Memory B cell (primary cell): Measurements from ENCODE around the gene COPS3.

Source experiments
- ATAC-seq: fragments of 150-1000 bp; cut with Tn5 transposase; 2 replicates; pipeline ENCODE4 v1.10.0; 2021; ENCODE audit warnings: low read depth, mild to moderate bottlenecking, moderate library complexity
- DNase-seq, 2 donors: peaks; one replicate each; pipeline ENCODE4 v3.0.0; 2022; ENCODE audit warnings: low spot score in 2 of 2
- H3K27ac Mint-ChIP-seq: one replicate; pipeline ENCODE4 v1.8.0; 2022; ENCODE audit warnings: mild to moderate bottlenecking, moderate library complexity, mixed read lengths
- H3K27me3 Mint-ChIP-seq: one replicate; pipeline ENCODE4 v1.8.0; 2022; ENCODE audit warnings: mixed read lengths
- H3K36me3 Mint-ChIP-seq: one replicate; pipeline ENCODE4 v1.8.0; 2022; ENCODE audit warnings: mild to moderate bottlenecking, mixed read lengths
- H3K4me1 Mint-ChIP-seq: one replicate; pipeline ENCODE4 v1.8.0; 2022; ENCODE audit warnings: mixed read lengths
- H3K4me3 Mint-ChIP-seq: one replicate; pipeline ENCODE4 v1.8.0; 2022; ENCODE audit warnings: mild to moderate bottlenecking, moderate library complexity, mixed read lengths
- H3K9me3 Mint-ChIP-seq: one replicate; pipeline ENCODE4 v1.8.0; 2022; ENCODE audit warnings: mixed read lengths

Gene COPS3

DNA sequence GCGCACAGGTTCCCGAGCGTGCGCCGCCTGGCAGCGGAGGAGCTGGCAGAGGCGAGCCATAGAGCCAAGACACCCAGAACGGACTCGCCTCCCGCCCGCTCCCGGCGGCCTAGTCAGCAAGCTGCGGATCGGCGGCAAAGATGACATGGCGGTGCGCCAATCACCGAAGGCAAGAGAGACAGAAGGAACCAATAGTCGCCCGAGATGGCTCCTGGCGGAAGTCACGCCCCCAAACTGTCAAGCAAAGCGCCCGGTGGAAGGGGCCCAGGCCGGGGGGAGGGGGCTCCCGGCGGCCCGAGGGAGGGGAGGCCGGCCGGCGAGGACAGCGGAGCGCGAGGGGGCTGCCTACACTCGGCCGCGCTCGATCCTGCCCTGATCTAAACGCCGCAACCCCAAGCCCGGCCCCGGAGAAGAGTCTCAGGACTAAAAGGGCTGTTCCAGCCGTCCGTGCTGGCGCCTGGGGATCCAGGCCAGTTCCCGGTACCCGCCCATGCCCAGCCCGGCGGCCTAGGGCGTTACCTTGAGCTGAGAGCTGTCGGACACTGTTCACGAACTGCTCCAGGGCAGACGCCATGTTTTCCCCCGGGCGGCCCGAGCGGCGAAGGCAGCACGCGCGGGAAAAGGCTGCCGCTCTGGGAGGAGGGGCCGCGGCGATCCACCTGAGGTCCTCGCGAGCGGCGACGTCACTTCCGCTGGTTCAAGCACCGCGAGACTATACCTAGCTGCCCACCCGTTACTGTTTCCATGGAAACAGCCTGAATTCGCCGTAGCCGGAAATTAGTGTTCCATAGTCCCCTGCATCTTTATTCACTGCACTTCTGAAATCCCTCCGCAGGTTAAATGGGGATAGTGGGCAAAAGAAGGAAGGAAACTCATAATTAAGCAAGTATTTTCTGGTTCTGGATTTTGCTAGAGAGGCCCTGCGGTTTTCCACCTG is at the start of gene COPS3:
TSS of gene COPS3 (minus strand) at position 634 of the 937 bp plus-strand sequence. CDS start at position 574, 60 bp downstream.
- H3K36me3 Mint-ChIP-seq, result peaks cover 5% of the 10 kb centered on the region
- peak; percentile 87 for ATAC-seq

GRCh38 chr17:17328251-17328650 is 47.2 kb upstream of the COPS3 start:
- H3K4me1 Mint-ChIP-seq, result no peaks in the 10 kb centered on the region
- no peak overlapping the region for H3K4me3 Mint-ChIP-seq
- DNase-seq (no peak), ATAC-seq (no peak)
- H3K27ac Mint-ChIP-seq, result no peak overlapping the region
- no peaks in the 10 kb centered on the region for H3K9me3 Mint-ChIP-seq
- no peaks in the 10 kb centered on the region for H3K36me3 Mint-ChIP-seq
- H3K27me3 Mint-ChIP-seq, result no peaks in the 10 kb centered on the region

More for the DNA sequence above, at the start of gene COPS3:
- H3K27ac Mint-ChIP-seq, result peak within 1 kb of the TSS; percentile 99
- no peaks in the 10 kb centered on the region for H3K9me3 Mint-ChIP-seq
- DNase-seq, result peak; percentile 94 to 96
- peaks cover 18% of the 10 kb centered on the region for H3K4me1 Mint-ChIP-seq
- H3K27me3 Mint-ChIP-seq, result no peaks in the 10 kb centered on the region
- peak within 1 kb of the TSS; percentile 95 for H3K4me3 Mint-ChIP-seq

- no peak overlapping the region for H3K27ac Mint-ChIP-seq
- H3K9me3 Mint-ChIP-seq, result no peaks in the 10 kb centered on the region
- DNase-seq (no peak), ATAC-seq (no peak)
- no peaks in the 10 kb centered on the region for H3K4me1 Mint-ChIP-seq
- H3K4me3 Mint-ChIP-seq, result no peak overlapping the region
- H3K27me3 Mint-ChIP-seq, result no peaks in the 10 kb centered on the region
- H3K36me3 Mint-ChIP-seq, result no peaks in the 10 kb centered on the region
Measured at GRCh38 chr17:17326275-17326875, 45.3 kb upstream of the COPS3 start.

DNA sequence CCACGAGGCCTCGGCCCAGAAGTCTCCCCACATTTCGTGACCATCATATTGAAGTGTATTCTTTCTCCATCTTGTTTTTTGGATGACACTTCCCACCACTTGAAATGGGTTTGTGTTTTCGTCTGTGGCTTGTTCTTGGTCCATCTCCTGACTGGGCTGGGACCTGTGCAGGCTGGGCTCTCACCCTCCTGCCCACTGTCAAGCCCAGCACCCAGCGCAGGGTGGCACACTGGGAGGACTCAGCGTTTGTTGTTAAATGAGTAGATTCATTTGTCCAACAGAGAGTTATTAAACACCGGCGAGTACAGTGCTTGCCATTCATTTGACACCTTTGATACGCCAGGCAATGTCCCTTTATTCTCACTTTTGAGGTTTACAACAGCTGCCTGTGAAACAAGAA is 44.8 kb upstream of the COPS3 start:
- no peak overlapping the region for H3K27ac Mint-ChIP-seq

DNA sequence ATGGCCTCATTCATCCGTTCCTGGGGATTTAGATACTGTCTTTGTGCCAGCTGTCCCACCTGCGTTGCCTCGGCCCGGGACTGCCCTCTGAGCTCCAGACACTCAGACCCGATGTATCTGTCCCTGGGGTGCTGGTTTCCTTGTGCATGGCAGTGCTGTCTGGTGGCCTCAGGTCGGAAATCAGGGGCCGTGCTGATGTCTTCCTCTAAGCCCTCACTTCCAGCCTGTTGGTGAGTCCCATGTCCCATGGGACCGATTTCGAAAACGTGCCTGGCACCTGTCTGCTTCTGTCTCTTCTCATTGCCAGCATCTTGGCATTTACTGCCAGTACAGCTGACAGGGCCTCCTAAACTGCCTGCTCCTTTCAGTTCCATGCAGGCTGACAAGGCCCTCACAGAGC is 44.2 kb upstream of the COPS3 start:
- DNase-seq, result no peak
- Mint-ChIP-seq H3K36me3 (no peaks in the 10 kb centered on the region), H3K4me3 (no peak overlapping the region), H3K27ac (no peak overlapping the region), H3K9me3 (no peaks in the 10 kb centered on the region), H3K27me3 (no peaks in the 10 kb centered on the region), H3K4me1 (no peaks in the 10 kb centered on the region)
- ATAC-seq, result no peak

More for the DNA sequence above, 44.8 kb upstream of the COPS3 start:
- DNase-seq (no peak), ATAC-seq (no peak)
- H3K27me3 Mint-ChIP-seq, result no peaks in the 10 kb centered on the region
- H3K9me3 Mint-ChIP-seq, result no peaks in the 10 kb centered on the region
- no peak overlapping the region for H3K4me3 Mint-ChIP-seq
- no peaks in the 10 kb centered on the region for H3K36me3 Mint-ChIP-seq
- H3K4me1 Mint-ChIP-seq, result no peaks in the 10 kb centered on the region

DNA sequence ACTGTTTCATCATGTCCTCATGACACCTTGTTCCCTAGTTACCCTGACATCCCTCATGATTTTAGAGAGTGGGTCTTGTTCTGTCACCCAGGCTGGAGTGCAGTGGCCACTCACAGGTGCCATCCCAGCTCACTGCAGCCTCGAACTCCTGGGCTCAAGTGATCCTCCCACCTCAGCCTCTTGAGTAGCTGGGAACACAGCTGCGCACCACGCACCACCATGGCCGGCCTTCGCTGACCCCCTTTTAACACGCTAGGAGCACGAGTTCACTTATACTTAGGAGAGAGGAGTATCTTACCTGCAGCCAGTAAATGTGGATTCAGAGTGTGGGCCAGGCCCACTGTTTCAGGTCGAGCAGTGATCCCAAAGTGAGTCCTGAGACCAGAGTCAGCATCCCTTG is 43.6 kb upstream of the COPS3 start:
- ATAC-seq, result no peak
- H3K27ac Mint-ChIP-seq, result no peak overlapping the region
- no peak for DNase-seq
- H3K36me3 Mint-ChIP-seq, result no peaks in the 10 kb centered on the region
- no peak overlapping the region for H3K4me3 Mint-ChIP-seq
- H3K9me3 Mint-ChIP-seq, result no peaks in the 10 kb centered on the region
- no peaks in the 10 kb centered on the region for H3K4me1 Mint-ChIP-seq
- no peaks in the 10 kb centered on the region for H3K27me3 Mint-ChIP-seq

- Mint-ChIP-seq H3K36me3 (no peaks in the 10 kb centered on the region), H3K4me1 (no peaks in the 10 kb centered on the region), H3K27ac (no peak overlapping the region), H3K4me3 (no peak overlapping the region), H3K27me3 (no peaks in the 10 kb centered on the region), H3K9me3 (no peaks in the 10 kb centered on the region)
- ATAC-seq (no peak), DNase-seq (no peak)
Measured at GRCh38 chr17:17322516-17323510, 41.8 kb upstream of the COPS3 start.

DNA sequence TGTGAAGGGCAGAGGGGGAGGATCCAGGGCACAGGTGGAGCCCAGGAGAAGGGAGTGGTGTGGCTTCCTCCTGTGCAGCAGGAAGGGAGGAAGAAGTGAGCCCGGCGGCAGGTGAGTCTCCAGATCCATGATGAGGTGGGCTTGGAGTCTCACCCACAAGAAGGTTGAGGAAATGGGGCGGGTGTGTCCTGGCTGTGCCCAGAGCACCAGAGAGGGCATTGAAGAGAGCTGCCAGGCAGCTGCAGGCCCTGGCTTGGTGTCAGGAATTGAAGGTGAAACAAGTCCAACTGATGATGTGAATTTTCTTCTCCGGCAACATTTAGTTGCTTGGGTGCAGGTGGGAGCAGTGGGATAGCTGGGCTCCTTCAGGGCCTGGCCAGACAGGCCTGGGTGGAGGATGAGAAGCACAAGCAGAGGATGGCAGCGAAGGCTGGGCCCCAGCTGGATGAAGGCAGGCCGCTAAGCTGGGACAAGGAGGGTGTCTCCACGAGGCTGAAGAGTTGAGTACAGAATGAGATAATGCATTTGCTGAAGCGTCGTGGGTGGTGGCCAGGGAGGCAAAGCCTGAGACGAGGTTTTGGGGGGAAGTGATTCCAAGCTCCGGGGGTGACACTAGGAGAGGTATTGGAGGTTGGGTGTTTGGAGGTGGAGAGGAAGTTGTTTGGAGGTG is 40.4 kb upstream of the COPS3 start:
- Mint-ChIP-seq H3K4me3 (no peak overlapping the region), H3K27me3 (no peaks in the 10 kb centered on the region), H3K36me3 (no peaks in the 10 kb centered on the region), H3K4me1 (no peaks in the 10 kb centered on the region), H3K27ac (no peak overlapping the region), H3K9me3 (no peaks in the 10 kb centered on the region)
- DNase-seq (no peak), ATAC-seq (no peak)

DNA sequence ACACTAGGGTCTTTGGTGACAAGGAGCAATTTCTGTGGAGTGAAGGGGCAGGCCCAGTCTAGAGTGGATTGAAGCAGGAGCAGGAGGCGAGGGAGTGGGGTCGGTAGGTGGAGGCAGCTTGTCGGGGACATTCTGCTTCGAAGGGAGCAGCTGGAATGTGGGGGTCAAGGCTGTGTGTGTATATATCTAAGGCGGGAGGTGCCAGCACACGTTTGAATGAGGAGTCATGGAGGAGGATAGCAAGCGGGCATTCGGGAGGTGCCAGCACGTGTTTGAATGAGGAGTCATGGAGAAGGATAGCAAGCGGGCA is 39.8 kb upstream of the COPS3 start:
- no peaks in the 10 kb centered on the region for H3K9me3 Mint-ChIP-seq
- H3K27me3 Mint-ChIP-seq, result no peaks in the 10 kb centered on the region
- ATAC-seq (no peak), DNase-seq (no peak)
- H3K27ac Mint-ChIP-seq, result no peak overlapping the region
- no peak overlapping the region for H3K4me3 Mint-ChIP-seq
- H3K4me1 Mint-ChIP-seq, result no peaks in the 10 kb centered on the region
- H3K36me3 Mint-ChIP-seq, result no peaks in the 10 kb centered on the region

GRCh38 chr17:17320188-17320910 is 39.3 kb upstream of the COPS3 start:
- Mint-ChIP-seq H3K9me3 (no peaks in the 10 kb centered on the region), H3K4me1 (no peaks in the 10 kb centered on the region), H3K36me3 (no peaks in the 10 kb centered on the region), H3K27ac (no peak overlapping the region), H3K4me3 (no peak overlapping the region), H3K27me3 (no peaks in the 10 kb centered on the region)
- ATAC-seq (no peak), DNase-seq (no peak)

DNA sequence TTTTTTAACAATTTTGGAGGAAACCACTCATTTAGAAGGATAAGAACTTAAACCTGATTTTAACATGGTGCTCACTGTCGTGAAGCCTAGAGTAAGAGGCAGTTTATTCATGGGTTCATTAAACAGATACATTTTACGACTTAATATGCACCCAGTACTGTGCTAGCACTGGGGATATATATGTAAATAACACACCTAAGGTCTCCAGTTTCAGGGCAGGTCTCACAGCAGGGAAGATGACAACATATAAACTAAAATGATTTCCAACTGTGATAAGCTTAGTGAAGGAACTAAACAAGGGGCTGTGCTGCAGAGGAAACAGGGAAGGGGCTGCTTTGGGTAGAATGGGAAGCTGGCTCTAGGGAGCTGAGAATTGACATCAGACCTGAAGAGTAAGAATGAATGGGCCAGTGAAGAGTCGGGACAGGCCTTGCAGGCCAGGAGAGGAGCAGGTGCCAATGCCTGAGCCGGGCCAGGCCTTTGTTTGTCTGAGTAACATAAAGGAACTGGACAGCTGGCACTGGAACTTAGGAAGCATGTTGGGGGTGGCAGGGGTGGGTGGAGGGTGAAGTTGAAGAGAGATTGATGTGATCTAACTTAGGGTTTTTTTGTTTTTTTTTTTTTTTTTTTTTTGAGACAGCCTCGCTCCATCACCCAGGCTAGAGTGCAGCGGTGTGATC is 34.2 kb upstream of the COPS3 start:
- no peaks in the 10 kb centered on the region for H3K36me3 Mint-ChIP-seq
- no peak overlapping the region for H3K4me3 Mint-ChIP-seq
- H3K27ac Mint-ChIP-seq, result no peak overlapping the region
- DNase-seq (no peak), ATAC-seq (no peak)
- peaks cover 5% of the 10 kb centered on the region for H3K4me1 Mint-ChIP-seq
- H3K9me3 Mint-ChIP-seq, result no peaks in the 10 kb centered on the region
- H3K27me3 Mint-ChIP-seq, result no peaks in the 10 kb centered on the region

GRCh38 chr17:17314501-17315071 is 33.5 kb upstream of the COPS3 start:
- no peaks in the 10 kb centered on the region for H3K27me3 Mint-ChIP-seq
- no peak overlapping the region for H3K27ac Mint-ChIP-seq

More at GRCh38 chr17:17314501-17315071, 33.5 kb upstream of the COPS3 start:
- Mint-ChIP-seq H3K36me3 (no peaks in the 10 kb centered on the region), H3K9me3 (no peaks in the 10 kb centered on the region), H3K4me3 (no peak overlapping the region), H3K4me1 (peaks cover 5% of the 10 kb centered on the region)
- DNase-seq (no peak), ATAC-seq (no peak)
